HG03565 (cell line): ENCODE results near the gene PLET1.
"Not testable (repeated sequence)": the region's sequence is repeated elsewhere in the genome, so short reads cannot be mapped to it uniquely, and the experiment has no call there.

Source experiments
- ATAC-seq: cut with Tn5 transposase; IDR thresholded peaks from one replicate; pipeline ENCODE4 v1.9.1; 2021; ENCODE audit warnings: mild to moderate bottlenecking, moderate library complexity; ENCODE audit not compliant: unreplicated experiment

The PLET1 gene

DNA sequence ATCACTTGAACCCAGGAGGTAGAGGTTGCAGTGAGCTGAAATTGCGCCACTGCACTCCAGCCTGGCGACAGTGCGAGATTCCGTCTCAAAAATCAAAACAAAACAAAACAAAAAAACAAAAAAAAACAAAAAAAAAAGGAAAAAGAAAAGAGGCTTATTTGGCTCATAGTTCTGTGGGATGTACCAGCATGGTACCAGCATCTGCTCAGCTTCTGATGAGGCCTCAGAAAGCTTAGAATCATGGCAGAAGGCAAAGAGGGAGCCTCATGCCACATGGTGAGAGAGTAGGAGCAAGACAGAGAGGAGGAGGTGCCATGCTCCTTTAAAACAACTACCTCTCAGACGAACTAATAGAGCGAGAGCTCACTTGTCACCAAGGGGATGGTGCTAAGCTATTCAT, 45.0 kb downstream of the PLET1 start:
- no peak for ATAC-seq

DNA sequence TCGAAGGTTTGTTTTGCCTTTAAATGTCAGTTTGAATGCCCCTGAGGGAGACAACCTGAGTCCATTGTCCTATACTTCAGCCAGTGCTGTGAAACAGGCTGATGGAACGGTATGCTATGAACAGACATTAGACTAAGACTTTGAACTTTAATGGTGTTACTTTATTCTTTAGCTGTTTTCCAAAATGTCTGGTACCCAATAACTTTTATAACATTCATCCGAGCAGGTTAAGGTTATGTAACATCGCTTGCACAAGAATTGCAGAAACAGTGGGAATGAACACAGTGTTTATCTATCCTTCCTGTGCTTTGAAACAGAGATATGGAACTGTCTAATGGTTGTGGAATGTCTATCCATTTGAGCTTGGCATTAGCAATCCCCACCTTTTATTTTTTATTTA, 46.9 kb downstream of the PLET1 start:
- no peak for ATAC-seq

- no peak for ATAC-seq
Measured at GRCh38 chr11:112212710-112213109, 48.0 kb downstream of the PLET1 start.

- ATAC-seq = no peak
Measured at GRCh38 chr11:112212290-112212689, 48.4 kb downstream of the PLET1 start.

DNA sequence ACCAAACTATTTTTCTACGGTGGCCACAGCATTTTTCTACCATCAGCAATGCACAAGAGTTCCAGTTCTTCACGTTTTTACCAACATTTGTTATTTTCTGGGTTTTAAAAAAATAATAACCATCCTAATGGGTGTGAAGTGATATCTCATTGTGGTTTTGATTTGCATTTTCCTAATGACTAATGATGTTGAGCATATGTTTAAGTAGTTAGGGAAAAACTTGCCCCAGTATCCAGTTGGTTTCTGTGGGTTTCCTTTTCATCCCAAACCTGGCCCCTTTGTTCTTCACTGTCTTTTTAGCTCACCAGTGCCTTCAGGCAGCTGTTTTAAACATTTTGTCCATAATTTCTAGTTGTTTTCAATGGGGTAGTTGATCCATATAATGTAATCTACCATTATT, 49.1 kb downstream of the PLET1 start:
- no peak for ATAC-seq

DNA sequence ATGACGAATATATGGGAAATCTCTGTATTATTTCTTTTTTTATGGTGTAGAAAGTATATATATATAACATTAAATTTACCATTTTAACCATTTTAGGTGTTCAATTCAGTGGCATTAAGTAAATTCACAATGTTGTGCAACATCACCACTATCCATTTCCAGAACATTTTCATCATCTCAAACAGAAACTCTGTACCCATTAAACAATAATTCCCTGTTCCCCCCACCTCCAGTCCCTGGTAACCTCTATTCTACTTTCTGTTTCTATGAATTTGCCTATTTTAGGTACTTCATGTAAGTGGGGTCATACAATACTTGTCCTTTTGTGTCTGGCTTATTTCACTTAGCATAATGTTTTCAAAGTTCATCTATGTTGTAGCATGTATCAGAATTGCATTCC, 49.8 kb downstream of the PLET1 start:
- no peak for ATAC-seq

- ATAC-seq = no peak
Measured at GRCh38 chr11:112206071-112206470, 54.6 kb downstream of the PLET1 start.

DNA sequence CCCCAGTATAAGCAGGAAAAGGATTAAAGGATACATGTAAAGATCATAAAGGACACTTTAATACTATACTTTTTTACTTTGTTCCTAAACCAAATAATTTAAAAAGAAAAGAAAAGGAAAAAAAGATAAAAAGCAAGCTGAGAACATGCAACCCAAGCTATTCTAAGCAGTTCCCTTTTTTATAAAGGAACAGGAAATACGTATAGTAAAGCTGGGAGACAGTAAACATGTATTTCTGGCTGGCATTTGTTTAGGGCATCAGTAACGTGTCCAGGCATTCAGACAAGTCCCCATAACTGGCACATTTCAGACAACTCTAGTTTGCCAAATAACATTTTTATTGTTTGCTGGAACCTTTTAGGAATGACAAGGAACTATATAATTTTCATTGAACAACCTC, 60.4 kb downstream of the PLET1 start:
- ATAC-seq = no peak

DNA sequence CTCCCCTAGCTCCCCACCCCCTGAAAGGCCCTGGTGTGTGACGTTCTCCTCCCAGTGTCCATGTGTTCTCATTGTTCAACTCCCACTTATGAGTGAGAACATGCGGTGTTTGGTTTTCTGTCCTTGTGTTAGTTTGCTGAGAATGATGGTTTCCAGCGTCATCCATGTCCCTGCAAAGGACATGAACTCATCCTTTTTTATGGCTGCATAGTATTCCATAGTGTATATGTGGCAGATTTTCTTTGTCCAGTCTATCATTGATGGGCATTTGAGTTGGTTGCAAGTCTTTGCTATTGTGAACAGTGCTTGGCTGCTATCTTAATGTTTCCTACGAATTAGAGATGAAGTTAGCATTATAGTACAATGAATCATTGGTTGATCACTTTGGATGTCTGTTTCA, 61.6 kb downstream of the PLET1 start:
- not testable (repeated sequence) for ATAC-seq
